HG02678 (cell line): ENCODE measurements around the gene OR4E2.
"Not testable (repeated sequence)": the region's sequence is repeated elsewhere in the genome, so short reads cannot be mapped to it uniquely, and the experiment has no call there.

ENCODE experiments used
- ATAC-seq: cut with Tn5 transposase; IDR thresholded peaks from one replicate; pipeline ENCODE4 v1.9.1; 2021; ENCODE audit warnings: mild to moderate bottlenecking, moderate library complexity; ENCODE audit not compliant: unreplicated experiment

OR4E2 gene

DNA sequence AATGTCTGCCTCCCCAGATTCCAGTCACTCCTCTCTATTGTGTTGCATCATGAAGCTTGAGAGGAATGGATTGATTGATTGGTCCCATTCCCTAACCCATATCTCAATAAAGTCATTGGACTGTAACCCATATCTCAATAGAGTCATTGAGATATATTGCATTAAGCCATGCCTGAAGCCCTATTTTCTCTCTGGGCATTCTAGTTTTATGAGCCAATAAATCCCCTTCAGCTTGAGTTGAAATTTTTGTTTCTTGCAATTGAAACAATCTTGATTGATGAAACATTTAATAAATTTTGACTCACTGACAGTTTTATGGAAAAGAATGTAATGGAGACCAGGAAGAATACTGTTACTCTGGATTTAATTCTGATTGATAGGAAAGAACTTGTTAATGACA, 40.8 kb downstream of the OR4E2 start:
- ATAC-seq, result no peak

- not testable (repeated sequence) for ATAC-seq
Measured at GRCh38 chr14:21697662-21698061, 44.0 kb downstream of the OR4E2 start.

- not testable (repeated sequence) for ATAC-seq
Measured at GRCh38 chr14:21698538-21698937, 44.9 kb downstream of the OR4E2 start.

DNA sequence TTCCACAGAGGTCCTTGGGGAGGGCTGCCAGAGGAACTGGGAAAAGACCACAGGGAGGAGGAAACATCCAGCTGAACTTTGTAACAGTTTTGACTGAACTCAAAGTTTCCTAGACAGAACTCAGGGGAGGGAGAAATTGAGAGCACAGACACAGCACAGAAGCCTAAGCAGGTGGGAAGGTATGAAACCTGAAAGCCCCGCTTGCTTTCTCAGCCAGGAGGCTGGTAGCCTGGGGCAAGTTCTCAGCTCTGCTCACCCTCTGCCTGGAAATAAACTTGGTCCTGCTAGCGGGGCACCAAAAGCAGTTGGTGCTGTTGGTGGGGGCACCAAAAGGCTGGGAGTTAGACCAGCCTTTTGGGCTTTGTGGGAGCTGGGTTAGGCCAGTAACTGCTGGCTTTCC, 45.9 kb downstream of the OR4E2 start:
- no peak for ATAC-seq

- no peak for ATAC-seq
Measured at GRCh38 chr14:21702316-21702715, 48.7 kb downstream of the OR4E2 start.

DNA sequence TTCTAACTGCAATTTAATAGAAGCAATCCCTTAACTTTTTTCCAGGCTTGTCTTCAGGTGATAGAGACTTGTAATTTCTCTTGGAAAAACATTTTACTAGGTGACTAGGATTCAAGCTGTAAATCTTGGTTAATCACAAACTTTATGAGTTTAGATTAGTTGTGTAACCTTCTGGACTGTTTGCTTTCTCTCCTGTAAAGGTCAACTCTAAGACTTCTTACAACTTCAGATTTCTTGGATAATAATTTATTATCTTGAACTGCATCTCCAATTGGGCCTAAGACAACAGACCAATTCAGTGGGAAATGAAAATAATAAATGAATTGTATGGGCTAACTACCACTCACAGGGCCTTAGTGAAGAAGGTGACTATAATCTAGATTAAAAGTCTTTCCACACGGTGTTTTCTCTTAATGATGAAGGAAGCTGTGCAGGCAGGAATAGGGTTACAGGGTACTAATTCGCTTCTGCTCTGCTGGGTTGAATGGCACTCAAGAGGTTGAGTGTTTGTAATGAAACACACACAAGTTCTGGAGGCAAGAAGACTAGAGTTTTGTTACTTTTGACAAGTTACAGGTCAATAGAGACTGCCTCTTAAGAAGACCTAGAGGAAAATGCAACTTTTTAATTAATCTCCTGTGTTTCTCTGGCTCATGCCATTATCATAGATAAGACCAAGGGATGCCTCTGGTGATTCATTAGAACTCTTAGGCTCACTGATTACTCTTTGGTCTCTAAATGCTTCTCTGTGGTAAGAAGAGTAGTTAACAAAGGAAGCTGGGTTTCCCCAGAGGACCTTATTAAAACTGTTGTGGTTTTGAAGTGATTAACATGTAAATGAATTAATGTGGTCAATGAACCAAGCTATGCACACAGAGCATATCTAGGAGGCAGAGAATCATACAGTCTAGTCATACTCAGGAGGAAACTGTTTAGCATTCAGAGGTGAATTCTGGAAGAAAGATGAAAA, 50.0 kb downstream of the OR4E2 start:
- ATAC-seq, result no peak

DNA sequence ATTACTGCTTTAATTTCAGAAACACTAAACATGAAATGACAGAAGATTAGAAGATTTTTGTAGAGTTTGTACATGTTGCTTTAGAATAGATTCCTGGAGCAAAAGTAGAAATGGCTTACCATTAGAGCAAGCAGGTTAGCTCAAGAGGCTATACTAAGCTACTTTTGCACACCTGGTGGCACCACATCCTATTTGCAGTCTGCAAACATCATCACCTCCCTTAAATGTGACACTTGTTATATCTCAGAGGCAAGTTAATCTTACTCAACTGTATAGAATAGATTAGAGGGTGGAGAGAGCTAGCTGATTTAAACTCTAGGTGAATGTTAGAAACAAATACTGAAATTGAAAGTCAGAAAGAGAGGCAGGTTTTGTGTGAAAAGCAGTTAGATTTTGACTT, 50.7 kb downstream of the OR4E2 start:
- ATAC-seq, result no peak

GRCh38 chr14:21711360-21711961, 57.8 kb downstream of the OR4E2 start:
- no peak for ATAC-seq

DNA sequence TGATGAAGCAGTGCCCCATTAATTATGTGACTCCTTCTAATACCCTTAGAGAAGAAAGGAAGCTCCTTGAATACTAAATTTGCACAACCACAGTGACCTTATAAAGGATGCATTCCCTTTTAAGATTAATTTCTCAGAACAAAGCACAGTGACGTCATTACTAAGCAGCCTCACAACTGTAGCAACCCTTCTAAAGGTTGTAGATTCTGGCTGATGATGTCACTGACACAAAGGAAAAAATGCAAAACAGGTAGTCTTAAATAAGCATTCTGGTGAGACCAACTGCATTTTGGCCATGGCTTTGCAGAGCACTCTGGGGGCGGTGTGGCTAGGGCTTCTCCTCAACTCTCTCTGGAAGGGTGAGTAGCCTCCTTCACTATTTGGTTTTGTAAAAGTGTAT, 58.4 kb downstream of the OR4E2 start:
- ATAC-seq, result no peak

GRCh38 chr14:21714318-21714929, 60.8 kb downstream of the OR4E2 start:
- no peak for ATAC-seq
